ENCODE results near the gene HS3ST2.

- TF ChIP-seq CTCF (IDR thresholded peaks at IDR 0.05; ENCODE audit: low read depth, low read length, poor library complexity, severe bottlenecking) (no peak), EZH2phosphoT487 (IDR thresholded peaks at IDR 0.05; ENCODE audit: borderline replicate concordance, low read length) (no peak)
Measured at GRCh38 chr16:22927306-22927705, 113.3 kb downstream of the HS3ST2 start.
